HG03280 (cell line): ENCODE results near the gene CPSF4.
"Not testable (repeated sequence)": the region's sequence is repeated elsewhere in the genome, so short reads cannot be mapped to it uniquely, and the experiment has no call there.

Experiments used
- ATAC-seq: cut with Tn5 transposase; IDR thresholded peaks from one replicate; pipeline ENCODE4 v1.9.1; 2021; ENCODE audit warnings: mild to moderate bottlenecking, moderate library complexity; ENCODE audit not compliant: unreplicated experiment

Gene CPSF4

DNA sequence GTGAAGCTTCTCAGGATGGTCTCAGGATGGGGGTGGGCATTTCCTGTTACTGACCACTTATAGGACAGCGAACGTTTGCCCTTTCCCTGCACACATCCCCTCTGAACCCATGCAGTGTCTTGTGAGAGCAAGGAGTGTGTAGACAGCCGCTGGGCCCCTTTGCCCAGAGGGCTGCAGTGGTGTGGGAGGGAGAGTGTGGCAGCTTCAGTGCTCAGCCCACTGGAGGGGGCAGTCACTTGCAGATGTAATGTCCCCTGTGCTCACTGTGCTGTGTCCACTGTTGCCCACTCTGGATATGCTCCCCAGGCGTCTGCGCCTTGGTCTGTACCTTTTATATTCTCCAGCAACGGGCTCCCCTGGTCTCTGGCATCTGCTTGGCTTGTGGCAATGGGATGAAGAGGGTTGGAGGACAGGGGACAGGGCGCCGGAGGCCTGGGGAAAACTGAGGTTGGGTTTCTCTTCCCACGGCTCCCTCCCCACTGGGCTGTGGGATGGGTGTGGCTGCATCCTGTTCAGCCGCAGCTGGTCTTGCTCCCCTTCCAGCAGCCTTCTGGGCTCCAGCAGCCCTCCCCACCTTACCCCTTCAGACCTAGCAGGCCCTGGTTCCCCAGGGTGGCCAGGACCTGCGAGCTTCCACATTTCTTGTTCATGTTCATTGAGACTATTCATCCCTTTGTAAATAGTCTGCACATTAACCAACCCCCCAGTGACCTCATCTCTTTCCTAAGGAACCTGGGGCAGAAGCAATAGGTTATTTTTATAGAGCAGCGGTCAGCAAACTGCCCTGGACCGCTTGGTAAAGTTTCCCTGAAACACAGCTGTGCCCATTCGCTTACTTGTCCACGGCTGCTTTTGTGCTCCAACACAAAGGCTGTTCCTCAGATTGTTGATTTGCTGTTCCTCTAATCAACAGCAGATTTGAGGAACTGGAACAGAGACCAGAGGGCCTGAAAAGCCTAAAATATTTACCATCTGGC is 40.0 kb downstream of the CPSF4 start:
- ATAC-seq: no peak

- no peak for ATAC-seq
Measured at GRCh38 chr7:99485094-99485493, 46.4 kb downstream of the CPSF4 start.

GRCh38 chr7:99489235-99489634 is 50.5 kb downstream of the CPSF4 start:
- ATAC-seq: no peak

DNA sequence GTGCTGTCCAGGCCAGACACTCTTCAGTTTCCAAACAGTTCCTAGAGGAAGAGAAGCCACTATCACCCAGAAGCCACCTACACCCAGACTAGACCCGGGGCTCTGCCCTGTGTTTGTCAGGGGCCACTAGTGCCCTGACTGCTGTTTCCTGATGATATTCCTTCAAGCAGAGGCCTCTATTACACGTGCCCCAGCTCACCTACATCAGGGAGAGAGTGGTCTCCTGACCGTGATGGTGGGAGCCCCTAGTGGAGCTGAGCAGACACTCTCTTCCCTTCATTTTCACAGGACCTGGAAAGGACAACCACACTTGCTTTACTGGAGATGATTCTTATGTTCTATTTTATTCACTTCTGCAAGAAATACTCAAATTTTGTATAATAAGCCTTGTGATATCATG is 52.1 kb downstream of the CPSF4 start:
- no peak for ATAC-seq

- no peak for ATAC-seq
Measured at GRCh38 chr7:99493823-99494222, 55.1 kb downstream of the CPSF4 start.

DNA sequence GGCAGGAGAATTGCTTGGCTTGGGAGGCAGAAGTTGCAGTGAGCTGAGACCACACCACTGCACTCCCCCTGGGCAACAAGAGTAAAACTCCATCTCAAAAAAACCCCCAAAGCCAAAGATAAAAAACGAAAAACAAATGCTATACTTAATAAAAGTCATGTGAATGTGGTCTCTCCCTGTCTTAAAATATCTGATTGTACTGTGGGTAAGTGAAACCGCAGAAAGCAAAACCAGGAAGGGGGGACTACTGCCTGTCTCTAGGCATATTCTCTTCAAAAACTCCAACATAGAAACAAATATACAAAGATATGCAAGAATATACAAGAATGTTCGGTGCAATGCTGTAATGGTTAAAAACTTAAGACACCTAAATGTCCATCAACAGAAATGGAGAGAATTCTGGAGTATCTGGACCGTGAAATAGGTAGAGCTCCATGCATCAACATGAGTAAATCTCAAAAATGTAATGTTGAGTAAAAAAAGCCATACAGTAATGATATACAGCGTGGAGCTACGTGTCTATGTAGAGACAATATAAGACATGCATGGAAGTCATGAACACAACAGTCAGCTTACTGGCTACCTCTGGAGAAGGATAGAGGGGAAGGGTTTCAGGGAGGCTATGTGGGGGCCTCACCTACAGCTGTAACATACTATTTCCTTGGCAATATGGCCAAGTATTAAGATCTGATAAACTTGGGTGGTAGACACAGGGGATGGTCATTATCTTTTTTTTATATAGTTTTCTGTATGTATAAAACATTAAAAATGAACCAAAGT is 59.2 kb downstream of the CPSF4 start:
- ATAC-seq: no peak

DNA sequence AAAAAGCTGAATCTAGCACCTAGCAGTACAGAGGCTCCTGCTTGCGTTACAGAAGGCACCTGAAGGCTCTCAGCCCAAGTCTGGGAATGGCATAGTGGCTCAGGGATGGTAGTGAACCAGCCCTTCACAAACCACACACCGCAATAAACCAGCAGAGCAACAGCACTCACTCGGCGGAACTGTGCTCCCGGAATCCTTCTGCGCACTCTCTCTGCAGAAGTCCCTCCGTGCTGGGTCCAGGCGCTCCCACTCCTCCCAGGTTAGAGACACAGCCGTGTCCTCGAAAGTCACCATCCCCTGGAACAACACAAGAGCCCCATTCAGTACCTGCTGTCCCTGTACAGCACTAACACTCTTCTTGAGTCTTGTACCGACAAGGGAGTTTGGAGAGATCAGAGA is 59.8 kb downstream of the CPSF4 start:
- ATAC-seq: no peak

DNA sequence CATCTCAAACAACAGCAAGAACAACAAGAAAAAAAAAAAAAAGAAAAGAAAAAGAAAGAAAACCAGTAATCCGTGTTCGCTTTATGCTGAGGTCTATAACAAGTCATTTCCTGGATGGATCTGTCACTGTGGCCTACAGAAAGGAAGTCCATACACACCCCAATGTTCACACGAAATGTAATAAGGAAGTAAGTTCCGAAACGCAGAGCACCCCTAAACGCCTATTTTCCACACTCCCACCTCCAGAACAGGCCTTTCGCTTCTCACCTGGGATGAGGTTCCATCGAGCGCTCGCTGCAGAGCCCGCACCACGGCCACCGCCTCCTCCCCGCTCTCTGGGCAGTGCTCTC is 60.6 kb downstream of the CPSF4 start:
- ATAC-seq: peak; percentile 1

GRCh38 chr7:99499721-99500636 is 61.2 kb downstream of the CPSF4 start, which contains the start of gene ZNF394:
TSS of gene ZNF394 (minus strand) at chr7:99500281. CDS start at chr7:99500093, 188 bp downstream.
- ATAC-seq: peak; percentile 46

DNA sequence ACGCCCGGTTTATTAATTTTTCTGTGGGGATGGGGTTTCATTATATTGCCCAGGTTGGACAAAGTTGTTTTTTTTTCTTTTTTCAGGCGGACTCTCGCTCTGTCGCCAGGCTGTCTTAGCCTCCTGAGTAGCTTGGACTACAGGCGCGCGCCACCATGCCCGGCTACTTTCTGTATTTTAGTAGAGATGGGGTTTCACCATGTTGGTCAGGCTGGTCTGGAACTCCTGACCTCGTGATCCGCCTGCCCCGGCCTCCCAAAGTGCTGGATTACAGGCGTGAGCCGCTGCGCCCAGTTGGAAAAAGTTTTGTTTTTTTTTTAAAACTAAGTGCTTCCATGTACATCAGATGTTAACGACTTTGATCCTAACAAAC is 61.9 kb downstream of the CPSF4 start:
- no peak for ATAC-seq

DNA sequence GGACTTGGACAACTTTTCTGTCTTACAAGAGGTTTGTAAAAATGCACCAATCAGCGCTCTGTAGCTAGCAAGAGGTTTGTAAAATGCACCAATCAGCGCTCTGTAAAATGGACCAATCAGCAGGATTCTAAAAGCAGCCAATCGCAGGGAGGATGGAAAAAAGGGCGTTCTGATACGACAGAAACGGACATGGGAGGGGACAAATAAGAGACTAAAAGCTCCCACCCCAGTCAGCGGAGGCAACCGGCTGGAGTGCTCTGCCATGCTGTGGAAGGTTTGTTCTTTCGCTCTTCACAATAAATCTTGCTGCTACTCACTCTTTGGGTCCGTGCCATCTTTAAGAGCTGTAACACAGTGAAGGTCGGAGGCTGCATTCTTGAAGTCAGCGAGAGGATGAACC is 62.5 kb downstream of the CPSF4 start:
- not testable (repeated sequence) for ATAC-seq

DNA sequence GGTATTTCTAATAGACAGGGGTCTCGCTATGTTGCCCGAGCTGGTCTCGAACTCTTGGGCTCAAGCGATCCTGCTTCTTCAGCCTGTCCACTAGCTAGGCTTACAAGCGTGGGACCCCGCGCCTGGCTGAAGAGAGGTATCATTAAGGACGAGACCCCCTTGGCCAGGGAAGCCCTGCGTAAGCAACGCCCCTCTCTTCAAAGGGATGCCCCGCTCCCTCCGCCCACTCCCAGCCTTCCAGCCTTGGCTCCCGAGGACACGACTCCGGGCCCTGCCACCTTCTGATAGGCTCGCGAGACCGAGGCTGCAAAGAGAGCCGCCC is 65.5 kb downstream of the CPSF4 start:
- no peak for ATAC-seq

- peak; percentile 83 for ATAC-seq
Measured at GRCh38 chr7:99504603-99505323, 66.0 kb downstream of the CPSF4 start, which contains the start of gene ZKSCAN5. TSS of gene ZKSCAN5 (plus strand) at chr7:99504662. CDS start at chr7:99506045, 1,383 bp downstream.

- ATAC-seq: no peak
Measured at GRCh38 chr7:99505324-99505662, 66.5 kb downstream of the CPSF4 start.
